ENCODE measurements around the gene COBLL1.

- TF ChIP-seq CTCF (IDR thresholded peaks at IDR 0.05) (no peak), POLR2A (IDR thresholded peaks at IDR 0.05; ENCODE audit: low read depth) (no peak), EP300 (IDR thresholded peaks at IDR 0.05) (no peak)
Measured at GRCh38 chr2:164661349-164661748, 180.3 kb downstream of the COBLL1 start.
